Measurements from ENCODE around the gene NFYC.

Gene NFYC

DNA sequence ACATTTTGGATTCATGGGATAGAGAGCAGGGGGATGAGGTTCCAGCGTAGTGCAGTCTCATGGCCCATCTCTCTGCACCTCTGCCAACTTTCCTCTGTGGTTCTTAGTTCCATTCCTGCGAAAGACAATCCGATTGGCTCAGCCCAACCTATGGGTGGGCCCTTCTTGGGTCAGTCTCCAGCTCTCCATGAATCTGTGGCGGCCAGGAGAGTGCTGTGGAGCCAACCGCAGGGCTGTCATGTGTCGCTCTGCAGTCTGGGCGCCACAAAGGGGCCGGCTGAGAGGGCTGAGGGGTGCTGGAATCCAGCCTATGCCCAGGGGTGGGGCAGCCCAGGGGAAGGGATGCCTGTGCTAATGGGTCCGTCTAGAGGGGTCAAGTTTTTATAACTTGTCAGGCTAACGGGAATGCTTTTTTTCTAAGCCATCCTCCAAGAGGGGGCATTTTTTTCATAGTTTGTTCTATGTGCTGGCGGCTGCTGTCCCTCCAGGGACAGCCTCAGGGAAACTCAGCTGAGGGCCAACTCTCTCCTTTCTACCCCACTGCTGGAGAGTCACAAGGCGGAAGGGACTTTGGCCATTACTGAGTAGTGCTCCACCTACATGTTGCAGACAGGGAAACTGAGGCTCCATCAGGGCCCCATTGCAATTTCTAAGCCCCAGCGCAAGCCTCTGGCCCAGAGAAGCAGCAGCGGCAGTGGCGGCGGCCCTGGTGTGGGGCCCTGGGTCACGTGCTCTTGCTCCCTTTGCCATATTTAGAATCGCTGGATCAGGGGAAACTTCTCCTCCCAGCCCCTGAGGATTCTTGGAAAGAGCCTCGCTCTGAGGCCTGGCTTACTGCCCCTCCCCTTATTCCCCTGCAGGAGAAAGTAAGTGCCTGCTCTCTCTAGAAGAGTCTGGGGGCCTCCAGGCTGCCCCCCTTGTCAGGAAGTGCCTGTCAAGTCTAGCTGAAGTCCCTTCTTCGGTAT, 115.5 kb downstream of the NFYC start:
- H3K4me3 ChIP-seq (replicated peaks in 1 of 2; ENCODE audit: low read depth in 2 of 2, low read length in 2 of 2): no peak overlapping the region
- TF ChIP-seq, protein P1, sequence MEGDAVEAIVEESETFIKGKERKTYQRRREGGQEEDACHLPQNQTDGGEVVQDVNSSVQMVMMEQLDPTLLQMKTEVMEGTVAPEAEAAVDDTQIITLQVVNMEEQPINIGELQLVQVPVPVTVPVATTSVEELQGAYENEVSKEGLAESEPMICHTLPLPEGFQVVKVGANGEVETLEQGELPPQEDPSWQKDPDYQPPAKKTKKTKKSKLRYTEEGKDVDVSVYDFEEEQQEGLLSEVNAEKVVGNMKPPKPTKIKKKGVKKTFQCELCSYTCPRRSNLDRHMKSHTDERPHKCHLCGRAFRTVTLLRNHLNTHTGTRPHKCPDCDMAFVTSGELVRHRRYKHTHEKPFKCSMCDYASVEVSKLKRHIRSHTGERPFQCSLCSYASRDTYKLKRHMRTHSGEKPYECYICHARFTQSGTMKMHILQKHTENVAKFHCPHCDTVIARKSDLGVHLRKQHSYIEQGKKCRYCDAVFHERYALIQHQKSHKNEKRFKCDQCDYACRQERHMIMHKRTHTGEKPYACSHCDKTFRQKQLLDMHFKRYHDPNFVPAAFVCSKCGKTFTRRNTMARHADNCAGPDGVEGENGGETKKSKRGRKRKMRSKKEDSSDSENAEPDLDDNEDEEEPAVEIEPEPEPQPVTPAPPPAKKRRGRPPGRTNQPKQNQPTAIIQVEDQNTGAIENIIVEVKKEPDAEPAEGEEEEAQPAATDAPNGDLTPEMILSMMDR (IDR thresholded peaks at IDR 0.05; ENCODE audit: low read depth, low read length): no peak
- DNase-seq (ENCODE audit: low read depth in 2 of 2): peak; percentile 27 to 39

DNA sequence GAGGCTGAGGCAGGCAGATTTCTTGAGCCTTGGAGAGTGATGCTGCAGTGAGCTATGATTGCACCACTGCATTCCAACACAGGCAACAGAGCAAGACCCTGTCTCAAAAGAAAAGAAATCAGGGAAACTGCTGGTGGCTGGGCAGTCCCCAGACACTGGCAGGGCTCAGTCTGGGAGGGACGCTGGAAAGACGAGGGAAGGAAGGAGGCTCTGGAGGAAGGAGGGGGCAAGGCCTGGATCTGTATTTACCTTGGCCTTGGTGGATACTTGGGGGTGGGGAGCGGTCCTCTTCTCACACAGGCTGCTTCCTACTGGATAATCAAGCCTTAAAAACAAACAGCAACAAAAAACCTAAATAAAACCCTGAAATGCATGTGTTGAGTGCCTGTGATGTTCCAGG, 116.5 kb downstream of the NFYC start:
- H3K4me3 ChIP-seq (replicated peaks in 1 of 2; ENCODE audit: low read depth in 2 of 2, low read length in 2 of 2): no peak overlapping the region
- TF ChIP-seq, protein P1 (IDR thresholded peaks at IDR 0.05; ENCODE audit: low read depth, low read length): no peak
- DNase-seq (ENCODE audit: low read depth in 2 of 2): no peak

- TF ChIP-seq, protein P1 (IDR thresholded peaks at IDR 0.05; ENCODE audit: low read depth, low read length): no peak
- DNase-seq (ENCODE audit: low read depth in 2 of 2): no peak
- H3K4me3 ChIP-seq (replicated peaks in 1 of 2; ENCODE audit: low read depth in 2 of 2, low read length in 2 of 2): no peak overlapping the region
These were observed 116.9 kb downstream of the NFYC start for GRCh38 chr1:40808444-40808843.

DNA sequence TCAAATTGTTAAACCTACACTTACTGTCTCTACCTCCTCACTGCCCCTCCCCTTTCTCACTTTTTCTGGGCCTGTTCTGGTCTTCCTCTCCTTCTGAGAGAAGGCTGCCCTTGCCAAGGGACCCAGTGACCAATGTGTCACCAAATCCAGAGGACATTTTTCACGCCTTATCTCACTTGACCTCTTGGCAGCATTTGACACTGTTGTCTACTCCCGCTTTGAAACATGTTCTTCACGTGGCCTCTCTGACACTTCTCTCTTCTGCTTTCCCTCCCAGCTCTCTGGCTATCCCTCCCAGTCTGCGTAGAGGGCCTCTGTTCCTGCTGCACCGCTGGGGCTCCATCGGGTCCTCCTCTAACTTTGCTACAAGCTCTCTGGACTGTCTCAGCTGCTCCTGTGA, 117.4 kb downstream of the NFYC start:
- TF ChIP-seq, protein P1 (IDR thresholded peaks at IDR 0.05; ENCODE audit: low read depth, low read length): no peak
- no peak overlapping the region for H3K4me3 ChIP-seq (replicated peaks in 1 of 2; ENCODE audit: low read depth in 2 of 2, low read length in 2 of 2)
- no peak for DNase-seq (ENCODE audit: low read depth in 2 of 2)

GRCh38 chr1:40810927-40811326, 119.4 kb downstream of the NFYC start:
- no peak for DNase-seq (ENCODE audit: low read depth in 2 of 2)
- TF ChIP-seq, protein P1 (IDR thresholded peaks at IDR 0.05; ENCODE audit: low read depth, low read length): no peak
- no peak overlapping the region for H3K4me3 ChIP-seq (replicated peaks in 1 of 2; ENCODE audit: low read depth in 2 of 2, low read length in 2 of 2)

GRCh38 chr1:40815420-40815819, 123.9 kb downstream of the NFYC start:
- H3K4me3 ChIP-seq (replicated peaks in 1 of 2; ENCODE audit: low read depth in 2 of 2, low read length in 2 of 2): no peak overlapping the region
- TF ChIP-seq, protein P1 (IDR thresholded peaks at IDR 0.05; ENCODE audit: low read depth, low read length): no peak
- no peak for DNase-seq (ENCODE audit: low read depth in 2 of 2)
